Ectodermal cell (in vitro differentiated cells): ENCODE measurements around the gene PBX1.

ENCODE experiments used
- H3K27ac ChIP-seq: 2 replicates; pipeline ENCODE4 v1.7.0; 2013; ENCODE audit warnings: mild to moderate bottlenecking, low read depth, low read length; ENCODE audit not compliant: insufficient read depth, poor library complexity, severe bottlenecking
- H3K27me3 ChIP-seq: 2 replicates; pipeline ENCODE4 v1.7.0; 2013; ENCODE audit warnings: mild to moderate bottlenecking, low read length; ENCODE audit not compliant: insufficient read depth, control insufficient read depth, poor library complexity, severe bottlenecking
- H3K36me3 ChIP-seq: one replicate; pipeline ENCODE4 v1.7.0; 2013; ENCODE audit warnings: low read length; ENCODE audit not compliant: control insufficient read depth, insufficient read depth
- H3K4me1 ChIP-seq: one replicate; pipeline ENCODE4 v1.7.0; 2013; ENCODE audit warnings: low read length; ENCODE audit not compliant: control insufficient read depth, insufficient read depth
- H3K4me3 ChIP-seq: 2 replicates; pipeline ENCODE4 v1.7.0; 2013; ENCODE audit warnings: low read depth, low read length, control low read depth; ENCODE audit not compliant: insufficient read depth
- H3K9me3 ChIP-seq: 2 replicates; pipeline ENCODE4 v1.7.0; 2013; ENCODE audit warnings: mild to moderate bottlenecking, low read length, moderate library complexity; ENCODE audit not compliant: control insufficient read depth
- whole genome bisulfite sequencing, 2 experiments: methylation state at CpG; one replicate each; pipeline ENCODE4 v1.1.7; 2013; ENCODE audit warnings: missing lambda C conversion rate in 2 of 2; 5-methylcytosine and 5-hydroxymethylcytosine counted together

PBX1 gene

GRCh38 chr1:164846731-164847691, 288.0 kb downstream of the PBX1 start:
- peaks cover 11% of the 10 kb centered on the region for H3K36me3 ChIP-seq
- WGBS, 2 experiments = 91% methylated on average over 11 to 13 of the region's 13 CpGs
- peaks cover 6% of the 10 kb centered on the region for H3K4me1 ChIP-seq
- H3K9me3 ChIP-seq = no peaks in the 10 kb centered on the region
- no peaks in the 10 kb centered on the region for H3K27me3 ChIP-seq
- no peak overlapping the region for H3K27ac ChIP-seq
- H3K4me3 ChIP-seq = no peak overlapping the region

- Histone ChIP-seq H3K4me3 (no peak overlapping the region), H3K27ac (no peak overlapping the region), H3K9me3 (no peaks in the 10 kb centered on the region), H3K27me3 (no peaks in the 10 kb centered on the region), H3K4me1 (no peaks in the 10 kb centered on the region), H3K36me3 (no peaks in the 10 kb centered on the region)
- 89 to 97% methylated on average over 2 of the region's 2 CpGs for WGBS, 2 experiments
Observed at GRCh38 chr1:164853146-164853545, 294.2 kb downstream of the PBX1 start.

- H3K27ac ChIP-seq = no peak overlapping the region
- 80 to 90% methylated on average over 2 of the region's 2 CpGs for whole genome bisulfite sequencing, 2 experiments
- H3K9me3 ChIP-seq = no peaks in the 10 kb centered on the region
- H3K4me1 ChIP-seq = no peaks in the 10 kb centered on the region
- no peak overlapping the region for H3K4me3 ChIP-seq
- H3K27me3 ChIP-seq = no peaks in the 10 kb centered on the region
- H3K36me3 ChIP-seq = no peaks in the 10 kb centered on the region
Observed at GRCh38 chr1:164855716-164856329, 296.8 kb downstream of the PBX1 start.

GRCh38 chr1:164856381-164856780, 297.4 kb downstream of the PBX1 start:
- no peak overlapping the region for H3K27ac ChIP-seq
- 94 to 96% methylated on average over 2 of the region's 2 CpGs for WGBS, 2 experiments
- H3K9me3 ChIP-seq = no peaks in the 10 kb centered on the region
- H3K36me3 ChIP-seq = no peaks in the 10 kb centered on the region
- peaks cover under 1% of the 10 kb centered on the region for H3K27me3 ChIP-seq
- no peaks in the 10 kb centered on the region for H3K4me1 ChIP-seq
- no peak overlapping the region for H3K4me3 ChIP-seq

- Histone ChIP-seq H3K9me3 (no peaks in the 10 kb centered on the region), H3K27ac (no peak overlapping the region), H3K27me3 (peaks cover 4% of the 10 kb centered on the region), H3K4me3 (no peak overlapping the region), H3K36me3 (no peaks in the 10 kb centered on the region), H3K4me1 (no peaks in the 10 kb centered on the region)
- WGBS, 2 experiments = 82 to 100% methylated on average over 1 of the region's 1 CpG
Observed at GRCh38 chr1:164857439-164857838, 298.5 kb downstream of the PBX1 start.

GRCh38 chr1:164858096-164858632, 299.2 kb downstream of the PBX1 start:
- no peaks in the 10 kb centered on the region for H3K4me1 ChIP-seq
- no peak overlapping the region for H3K27ac ChIP-seq
- 89 to 96% methylated on average over 2 of the region's 2 CpGs for WGBS, 2 experiments
- H3K4me3 ChIP-seq = no peak overlapping the region
- peaks cover 4% of the 10 kb centered on the region for H3K27me3 ChIP-seq
- H3K9me3 ChIP-seq = no peaks in the 10 kb centered on the region
- H3K36me3 ChIP-seq = no peaks in the 10 kb centered on the region

- H3K36me3 ChIP-seq = no peaks in the 10 kb centered on the region
- no peak overlapping the region for H3K27ac ChIP-seq
Observed at GRCh38 chr1:164861632-164862031, 302.6 kb downstream of the PBX1 start.

GRCh38 chr1:164863056-164863455, 304.1 kb downstream of the PBX1 start:
- no peaks in the 10 kb centered on the region for H3K36me3 ChIP-seq
- H3K27ac ChIP-seq = no peak overlapping the region
- H3K4me1 ChIP-seq = no peaks in the 10 kb centered on the region
- H3K9me3 ChIP-seq = no peaks in the 10 kb centered on the region
- H3K27me3 ChIP-seq = peaks cover 4% of the 10 kb centered on the region
- 26 to 32% methylated on average over 3 to 4 of the region's 4 CpGs for WGBS, 2 experiments
- H3K4me3 ChIP-seq = no peak overlapping the region

More at GRCh38 chr1:164861632-164862031, 302.6 kb downstream of the PBX1 start:
- Histone ChIP-seq H3K4me3 (no peak overlapping the region), H3K4me1 (no peaks in the 10 kb centered on the region), H3K27me3 (peaks cover 4% of the 10 kb centered on the region), H3K9me3 (no peaks in the 10 kb centered on the region)

- peaks cover 4% of the 10 kb centered on the region for H3K27me3 ChIP-seq
- WGBS, 2 experiments = 93 to 97% methylated on average over 2 of the region's 3 CpGs
- H3K4me1 ChIP-seq = peaks cover 5% of the 10 kb centered on the region
- H3K9me3 ChIP-seq = no peaks in the 10 kb centered on the region
- H3K27ac ChIP-seq = no peak overlapping the region
- H3K36me3 ChIP-seq = no peaks in the 10 kb centered on the region
- H3K4me3 ChIP-seq = no peak overlapping the region
Observed at GRCh38 chr1:164864161-164864560, 305.2 kb downstream of the PBX1 start.

- Histone ChIP-seq H3K9me3 (no peaks in the 10 kb centered on the region), H3K27ac (no peak overlapping the region), H3K27me3 (peaks cover 4% of the 10 kb centered on the region), H3K4me3 (no peak overlapping the region), H3K36me3 (no peaks in the 10 kb centered on the region), H3K4me1 (peaks cover 5% of the 10 kb centered on the region)
- WGBS, 2 experiments = 90 to 91% methylated on average over 4 of the region's 4 CpGs
Observed at GRCh38 chr1:164865385-164865784, 306.4 kb downstream of the PBX1 start.
